ENCODE measurements around the gene TPR. TPM values are rescaled to one million over a fixed set of nuclear protein-coding genes. Genes with fewer than 3 reads are reported as not detected.

The TPR gene
- polyA plus RNA-seq, 1 of the 3 experiments (the other 2 are of a cell fraction), result 37.5 TPM

DNA sequence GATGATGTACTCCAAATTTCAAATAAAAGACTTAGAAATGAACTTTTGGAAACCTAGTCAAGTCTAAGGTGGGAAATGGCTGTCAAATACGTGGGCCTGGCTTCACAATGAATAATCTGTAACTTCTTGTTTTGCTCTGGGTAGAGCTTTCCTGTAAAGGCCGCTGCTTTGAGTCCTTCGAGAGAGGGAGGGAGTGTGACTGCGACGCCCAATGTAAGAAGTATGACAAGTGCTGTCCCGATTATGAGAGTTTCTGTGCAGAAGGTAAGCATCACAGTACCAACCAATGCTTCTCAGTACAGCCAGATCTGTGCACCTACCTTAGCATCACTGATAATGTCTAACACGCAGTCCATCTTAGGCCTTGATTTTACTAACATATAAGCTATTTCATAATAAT lies 73.6 kb downstream of the TPR start:
- H2AFZ ChIP-seq (ENCODE audit: low read depth), result no peak overlapping the region
- no peaks in the 10 kb centered on the region for H3F3A ChIP-seq (replicated peaks; ENCODE audit: insufficient read depth)
- no peak overlapping the region for H3K4me3 ChIP-seq (ENCODE audit: low read depth in 2 of 2, low read length in 1 of 2)
- no peaks in the 10 kb centered on the region for H3K79me2 ChIP-seq (ENCODE audit: insufficient read depth)
- H3K27ac ChIP-seq (ENCODE audit: low read depth in 2 of 2, low read length in 1 of 2), result no peak overlapping the region
- H3K36me3 ChIP-seq (replicated peaks in 1 of 2; ENCODE audit: control insufficient read depth in 1 of 2, insufficient read depth in 2 of 2, low read length in 1 of 2), result no peaks in the 10 kb centered on the region
- ChIA-PET POLR2A (no interaction called here), CTCF (interaction anchor here (0.6 to 1.2 kb wide), 2 partner anchors 10 to 38 kb away, joined by 3 to 4 read pairs; no protein-coding TSS in a partner anchor)
- H3K4me1 ChIP-seq (ENCODE audit: control insufficient read depth in 1 of 2, insufficient read depth in 2 of 2, low read depth in 1 of 2, low read length in 1 of 2), result no peaks in the 10 kb centered on the region; a peak in 1 of 4 replicates
- no peaks in the 10 kb centered on the region for H3K9me3 ChIP-seq
- DNase-seq, result no peak
- no peak for TF ChIP-seq FOXM1 (IDR thresholded peaks at IDR 0.05; ENCODE audit: low read depth)
- TF ChIP-seq, protein P1, sequence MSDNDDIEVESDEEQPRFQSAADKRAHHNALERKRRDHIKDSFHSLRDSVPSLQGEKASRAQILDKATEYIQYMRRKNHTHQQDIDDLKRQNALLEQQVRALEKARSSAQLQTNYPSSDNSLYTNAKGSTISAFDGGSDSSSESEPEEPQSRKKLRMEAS (IDR thresholded peaks at IDR 0.05; ENCODE audit: low read depth), result no peak
- TF ChIP-seq EP300 (IDR thresholded peaks at IDR 0.05; ENCODE audit: borderline replicate concordance in 1 of 2, low read depth in 1 of 2, low read length in 1 of 2), result no peak
- no peak for TF ChIP-seq CHD2 (IDR thresholded peaks at IDR 0.05; ENCODE audit: low read length, partially characterized antibody)
- TF ChIP-seq TEAD4 (IDR thresholded peaks at IDR 0.05; ENCODE audit: borderline replicate concordance, insufficient read depth), result no peak
- TF ChIP-seq, protein P2, sequence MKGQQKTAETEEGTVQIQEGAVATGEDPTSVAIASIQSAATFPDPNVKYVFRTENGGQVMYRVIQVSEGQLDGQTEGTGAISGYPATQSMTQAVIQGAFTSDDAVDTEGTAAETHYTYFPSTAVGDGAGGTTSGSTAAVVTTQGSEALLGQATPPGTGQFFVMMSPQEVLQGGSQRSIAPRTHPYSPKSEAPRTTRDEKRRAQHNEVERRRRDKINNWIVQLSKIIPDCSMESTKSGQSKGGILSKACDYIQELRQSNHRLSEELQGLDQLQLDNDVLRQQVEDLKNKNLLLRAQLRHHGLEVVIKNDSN (IDR thresholded peaks at IDR 0.05; ENCODE audit: borderline replicate concordance, low read depth), result no peak
- no peak for TF ChIP-seq RCOR1 (IDR thresholded peaks at IDR 0.05; ENCODE audit: low read length)
- no peak for TF ChIP-seq EZH2phosphoT487 (IDR thresholded peaks at IDR 0.05; ENCODE audit: borderline replicate concordance, low read depth)
- TF ChIP-seq, protein P3, sequence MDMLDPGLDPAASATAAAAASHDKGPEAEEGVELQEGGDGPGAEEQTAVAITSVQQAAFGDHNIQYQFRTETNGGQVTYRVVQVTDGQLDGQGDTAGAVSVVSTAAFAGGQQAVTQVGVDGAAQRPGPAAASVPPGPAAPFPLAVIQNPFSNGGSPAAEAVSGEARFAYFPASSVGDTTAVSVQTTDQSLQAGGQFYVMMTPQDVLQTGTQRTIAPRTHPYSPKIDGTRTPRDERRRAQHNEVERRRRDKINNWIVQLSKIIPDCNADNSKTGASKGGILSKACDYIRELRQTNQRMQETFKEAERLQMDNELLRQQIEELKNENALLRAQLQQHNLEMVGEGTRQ (IDR thresholded peaks at IDR 0.05; ENCODE audit: borderline replicate concordance, low read depth, low read length), result no peak
- no peak for TF ChIP-seq GABPA (IDR thresholded peaks at IDR 0.05; ENCODE audit: low read depth)
- no peak for TF ChIP-seq RXRA (IDR thresholded peaks at IDR 0.05; ENCODE audit: borderline replicate concordance, low read depth)
- no peak for TF ChIP-seq RFX5 (IDR thresholded peaks at IDR 0.05; ENCODE audit: low read length)
- TF ChIP-seq POLR2AphosphoS5 (IDR thresholded peaks at IDR 0.05; ENCODE audit: low read depth, low read length), result no peak
- TF ChIP-seq, protein P4, sequence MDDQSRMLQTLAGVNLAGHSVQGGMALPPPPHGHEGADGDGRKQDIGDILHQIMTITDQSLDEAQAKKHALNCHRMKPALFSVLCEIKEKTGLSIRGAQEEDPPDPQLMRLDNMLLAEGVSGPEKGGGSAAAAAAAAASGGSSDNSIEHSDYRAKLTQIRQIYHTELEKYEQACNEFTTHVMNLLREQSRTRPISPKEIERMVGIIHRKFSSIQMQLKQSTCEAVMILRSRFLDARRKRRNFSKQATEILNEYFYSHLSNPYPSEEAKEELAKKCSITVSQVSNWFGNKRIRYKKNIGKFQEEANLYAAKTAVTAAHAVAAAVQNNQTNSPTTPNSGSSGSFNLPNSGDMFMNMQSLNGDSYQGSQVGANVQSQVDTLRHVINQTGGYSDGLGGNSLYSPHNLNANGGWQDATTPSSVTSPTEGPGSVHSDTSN (IDR thresholded peaks at IDR 0.05), result no peak
- no peak for TF ChIP-seq SIN3A (IDR thresholded peaks at IDR 0.05; ENCODE audit: borderline replicate concordance, low read depth, low read length)
- TF ChIP-seq SMC3 (IDR thresholded peaks at IDR 0.05; ENCODE audit: low read depth, low read length), result no peak
- no peak for TF ChIP-seq RAD21 (IDR thresholded peaks at IDR 0.05; ENCODE audit: low read length)
- H3K9me2 ChIP-seq, result no peaks in the 10 kb centered on the region
- H3K4me2 ChIP-seq, result no peak overlapping the region
- no peak overlapping the region for H3K9ac ChIP-seq
- WGBS (ENCODE audit: low lambda C conversion rate), result 76% methylated on average over 7 of the region's 7 CpGs
- H3K27me3 ChIP-seq (ENCODE audit: insufficient read depth), result no peaks in the 10 kb centered on the region
- no peaks in the 10 kb centered on the region for H4K20me1 ChIP-seq (ENCODE audit: insufficient read depth)
